A673 (cell line): ENCODE measurements around the gene NSRP1. TPM values are rescaled to one million over a fixed set of nuclear protein-coding genes. Genes with fewer than 3 reads are reported as not detected.

Source experiments
- BruUV-seq: library from RNA; stranded (reverse); fragments of 400-500 nt; replicated peaks from 2 replicates; lab custom pipeline; 2021; lab: Mats Ljungman, UMichigan
- CTCF ChIA-PET: fragments of 300-600 bp; sonication (Branson Sonifier 250); formaldehyde crosslinking; loops from one replicate; lab custom pipeline; 2022; ENCODE audit warnings: antibody characterized with exemption; lab: Charles Lee
- POLR2A ChIA-PET: fragments of 300-600 bp; sonication (Branson Sonifier 250); formaldehyde crosslinking; loops from one replicate; lab custom pipeline; 2022; ENCODE audit warnings: antibody characterized with exemption; ENCODE audit not compliant: low non-redundant PET; lab: Charles Lee
- DNase-seq: peaks from one replicate; pipeline ENCODE4 v3.0.0-alpha.2; 2015; ENCODE audit warnings: low spot score
- H3K27ac ChIP-seq: fragments of 200-600 bp; sonication (generic); 2 replicates; pipeline ENCODE4 v1.5.1; 2016; ENCODE audit warnings: mixed run types, low read depth, mild to moderate bottlenecking, mixed read lengths, antibody characterized with exemption, low read length; ENCODE audit not compliant: poor library complexity, severe bottlenecking
- H3K27me3 ChIP-seq: fragments of 200-600 bp; sonication (generic); replicated peaks from 2 replicates; pipeline ENCODE4 v1.6.1; 2017; ENCODE audit warnings: mixed run types, low read depth, mild to moderate bottlenecking, mixed read lengths, antibody characterized with exemption, low read length; ENCODE audit not compliant: insufficient read depth, poor library complexity
- H3K36me3 ChIP-seq: fragments of 200-600 bp; sonication (generic); 2 replicates; pipeline ENCODE4 v1.6.1; 2016; ENCODE audit warnings: mixed run types, mild to moderate bottlenecking, mixed read lengths, antibody characterized with exemption, low read length; ENCODE audit not compliant: insufficient read depth, poor library complexity, severe bottlenecking
- H3K4me1 ChIP-seq: fragments of 200-600 bp; sonication (generic); 2 replicates; pipeline ENCODE4 v1.6.1; 2017; ENCODE audit warnings: mixed run types, mild to moderate bottlenecking, mixed read lengths, antibody characterized with exemption, low read length; ENCODE audit not compliant: insufficient read depth, poor library complexity, severe bottlenecking
- H3K4me3 ChIP-seq: fragments of 200-600 bp; sonication (generic); 2 replicates; pipeline ENCODE4 v1.5.1; 2016; ENCODE audit warnings: low read depth, mixed run types, mild to moderate bottlenecking, mixed read lengths, low read length; ENCODE audit not compliant: poor library complexity, severe bottlenecking
- H3K9me3 ChIP-seq: fragments of 200-600 bp; sonication (generic); 2 replicates; pipeline ENCODE4 v1.6.1; 2016; ENCODE audit warnings: mixed run types, low read depth, mild to moderate bottlenecking, mixed read lengths, antibody characterized with exemption, low read length; ENCODE audit not compliant: poor library complexity, severe bottlenecking
- CTCF ChIP-seq: fragments of 300-800, 200-600 bp; sonication (generic); conservative IDR thresholded peaks from 2 replicates; pipeline ENCODE4 v1.5.1; 2017; ENCODE audit warnings: low read depth, mild to moderate bottlenecking, antibody characterized with exemption, low read length, moderate library complexity, mixed read lengths
- EZH2 ChIP-seq: fragments of 200-600 bp; sonication (generic); IDR thresholded peaks from 2 replicates; pipeline ENCODE4 v1.6.1; 2017; ENCODE audit warnings: borderline replicate concordance, low read depth, mild to moderate bottlenecking, mixed read lengths, antibody characterized with exemption, low read length; ENCODE audit not compliant: poor library complexity, severe bottlenecking
- intact Hi-C: fragments of 100-400 bp; cut with micrococcal nuclease; formaldehyde crosslinking; loops from one replicate; pipeline ENCODE4 v1.10.0; 2022; ENCODE audit not compliant: unreplicated experiment
- total RNA-seq: library from RNA; stranded (reverse); gene quantifications from 2 replicates; pipeline ENCODE4 v1.2.3, GENCODE V29; 2021

NSRP1 gene
- total RNA-seq, 1 experiment from 2014 or later, result 43.5 TPM

GRCh38 chr17:30104575-30105339 lies 11.9 kb upstream of the NSRP1 start:
- TF ChIP-seq EZH2 (no peak), CTCF (peak; percentile 98)
- H3K27ac ChIP-seq, result no peak overlapping the region
- no peaks in the 10 kb centered on the region for H3K36me3 ChIP-seq
- H3K4me3 ChIP-seq, result peak overlapping the region; percentile 44
- DNase-seq, result peak; percentile 88
- no peaks in the 10 kb centered on the region for H3K9me3 ChIP-seq
- ChIA-PET POLR2A (no interaction called here), CTCF (interaction anchor here (0.5 to 1.9 kb wide), 21 partner anchors 8 to 1731 kb away, joined by 3 to 15 read pairs (median 5); partner anchors contain the start of gene SLC6A4)
- no peaks in the 10 kb centered on the region for H3K27me3 ChIP-seq
- no TSS peak for BruUV-seq
- H3K4me1 ChIP-seq, result no peaks in the 10 kb centered on the region
- intact Hi-C loops, result loop anchor here (1.0 to 5.0 kb wide), 2 partner anchors 173 to 232 kb away; no protein-coding TSS in a partner anchor

GRCh38 chr17:30112794-30113193 lies 3.8 kb upstream of the NSRP1 start:
- DNase-seq, result no peak
- H3K36me3 ChIP-seq, result no peaks in the 10 kb centered on the region

DNA sequence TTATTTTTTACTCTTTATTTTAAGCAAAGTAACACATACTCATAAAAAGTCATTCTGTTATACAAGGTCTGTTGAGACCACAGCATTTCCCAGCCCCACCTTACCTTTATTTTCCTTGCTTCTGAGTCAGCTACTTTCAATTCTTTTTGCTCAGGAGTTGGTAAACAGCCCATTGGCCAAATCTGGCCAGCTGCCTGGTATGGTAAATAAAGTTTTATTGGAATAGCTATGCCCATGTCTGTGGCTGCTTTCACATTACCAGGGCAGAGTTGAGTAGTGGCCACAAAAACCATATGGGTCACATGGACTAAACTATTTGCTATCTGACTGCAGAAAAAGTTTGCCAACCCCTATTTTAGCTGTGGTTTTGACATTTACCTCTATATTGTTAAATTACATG lies 3.4 kb upstream of the NSRP1 start:
- Histone ChIP-seq H3K9me3 (no peaks in the 10 kb centered on the region), H3K4me1 (peaks cover 15% of the 10 kb centered on the region), H3K36me3 (no peaks in the 10 kb centered on the region), H3K4me3 (no peak overlapping the region), H3K27ac (no peak overlapping the region), H3K27me3 (no peaks in the 10 kb centered on the region)
- ChIA-PET POLR2A (no interaction called here), CTCF (interaction anchor here (1.1 kb wide), 1 partner anchor 9 kb away, joined by 3 read pairs; no protein-coding TSS in a partner anchor)
- TF ChIP-seq EZH2 (no peak), CTCF (no peak)
- peak; percentile 56 for DNase-seq
- intact Hi-C loops, result no loop called here
- no TSS peak for BruUV-seq

More at GRCh38 chr17:30112794-30113193, 3.8 kb upstream of the NSRP1 start:
- H3K9me3 ChIP-seq, result no peaks in the 10 kb centered on the region
- no peaks in the 10 kb centered on the region for H3K27me3 ChIP-seq
- no peak for TF ChIP-seq CTCF
- no peak for TF ChIP-seq EZH2
- intact Hi-C loops, result no loop called here
- POLR2A ChIA-PET, result no interaction called here
- H3K27ac ChIP-seq, result no peak overlapping the region
- H3K4me1 ChIP-seq, result peaks cover 12% of the 10 kb centered on the region
- BruUV-seq, result no TSS peak
- no peak overlapping the region for H3K4me3 ChIP-seq
- CTCF ChIA-PET, result interaction anchor here (1.1 kb wide), 1 partner anchor 8 kb away, joined by 3 read pairs; no protein-coding TSS in a partner anchor
